ENCODE measurements around the gene ANKRD44. TPM values are rescaled to one million over a fixed set of nuclear protein-coding genes. Genes with fewer than 3 reads are reported as not detected.
A peak's percentile ranks its signal among the peaks of the same experiment; 100 is the strongest.

Gene ANKRD44
- total RNA-seq, 1 donor from 2014 or later = 14.2 TPM

DNA sequence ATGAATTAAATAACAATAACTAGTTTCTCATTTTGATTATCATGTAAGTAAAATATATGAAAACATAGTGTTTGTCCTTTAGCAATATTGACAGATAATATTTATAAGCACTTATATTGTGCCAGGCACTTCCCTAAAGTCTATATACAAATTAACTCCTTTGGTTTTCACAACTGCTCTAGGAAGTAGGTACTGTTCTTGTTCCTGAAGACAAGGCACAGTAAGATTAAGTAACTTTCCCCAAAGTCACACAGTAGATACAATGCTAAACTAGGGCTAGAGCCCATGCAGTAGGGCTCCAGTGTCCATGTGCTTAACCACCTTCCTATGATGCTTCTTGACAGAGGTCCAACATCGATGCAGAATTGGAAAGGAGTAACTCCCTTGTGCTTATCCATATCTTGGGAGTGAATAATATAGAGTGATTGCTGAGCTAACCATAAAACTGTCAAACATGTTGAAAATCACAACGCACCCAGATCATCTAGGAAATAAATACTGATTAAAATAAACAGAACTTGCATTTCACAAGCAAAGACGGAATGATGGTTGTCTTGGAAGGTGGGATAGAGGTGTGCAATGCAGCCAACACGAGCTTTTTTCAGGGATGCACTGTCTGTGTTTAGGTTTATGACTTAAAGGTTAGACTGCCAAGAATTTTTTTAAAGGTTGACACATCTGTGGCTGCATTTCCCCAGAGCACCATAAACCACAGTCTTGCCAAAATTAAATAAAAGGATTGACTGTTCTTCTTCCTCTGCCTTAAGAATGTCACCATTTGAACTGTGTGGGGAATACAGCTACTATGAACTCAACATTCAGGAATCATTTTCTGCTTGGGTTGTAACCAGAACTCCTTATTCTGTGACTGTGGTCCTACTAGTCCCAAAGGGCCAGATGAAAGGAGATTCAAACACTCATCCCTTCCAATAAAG lies 80.8 kb downstream of the ANKRD44 start:
- TF ChIP-seq, protein P1, sequence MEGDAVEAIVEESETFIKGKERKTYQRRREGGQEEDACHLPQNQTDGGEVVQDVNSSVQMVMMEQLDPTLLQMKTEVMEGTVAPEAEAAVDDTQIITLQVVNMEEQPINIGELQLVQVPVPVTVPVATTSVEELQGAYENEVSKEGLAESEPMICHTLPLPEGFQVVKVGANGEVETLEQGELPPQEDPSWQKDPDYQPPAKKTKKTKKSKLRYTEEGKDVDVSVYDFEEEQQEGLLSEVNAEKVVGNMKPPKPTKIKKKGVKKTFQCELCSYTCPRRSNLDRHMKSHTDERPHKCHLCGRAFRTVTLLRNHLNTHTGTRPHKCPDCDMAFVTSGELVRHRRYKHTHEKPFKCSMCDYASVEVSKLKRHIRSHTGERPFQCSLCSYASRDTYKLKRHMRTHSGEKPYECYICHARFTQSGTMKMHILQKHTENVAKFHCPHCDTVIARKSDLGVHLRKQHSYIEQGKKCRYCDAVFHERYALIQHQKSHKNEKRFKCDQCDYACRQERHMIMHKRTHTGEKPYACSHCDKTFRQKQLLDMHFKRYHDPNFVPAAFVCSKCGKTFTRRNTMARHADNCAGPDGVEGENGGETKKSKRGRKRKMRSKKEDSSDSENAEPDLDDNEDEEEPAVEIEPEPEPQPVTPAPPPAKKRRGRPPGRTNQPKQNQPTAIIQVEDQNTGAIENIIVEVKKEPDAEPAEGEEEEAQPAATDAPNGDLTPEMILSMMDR (conservative IDR thresholded peaks at IDR 0.05) = no peak
- Mint-ChIP-seq H3K27ac (no peak overlapping the region), H3K4me1 (ENCODE audit: unreplicated experiment) (no peaks in the 10 kb centered on the region), H3K27me3 (no peaks in the 10 kb centered on the region), H3K9me3 (peaks cover under 1% of the 10 kb centered on the region), H3K36me3 (no peaks in the 10 kb centered on the region), H3K4me3 (no peak overlapping the region)
- DNase-seq (ENCODE audit: extremely low spot score, unreplicated experiment) = no peak

DNA sequence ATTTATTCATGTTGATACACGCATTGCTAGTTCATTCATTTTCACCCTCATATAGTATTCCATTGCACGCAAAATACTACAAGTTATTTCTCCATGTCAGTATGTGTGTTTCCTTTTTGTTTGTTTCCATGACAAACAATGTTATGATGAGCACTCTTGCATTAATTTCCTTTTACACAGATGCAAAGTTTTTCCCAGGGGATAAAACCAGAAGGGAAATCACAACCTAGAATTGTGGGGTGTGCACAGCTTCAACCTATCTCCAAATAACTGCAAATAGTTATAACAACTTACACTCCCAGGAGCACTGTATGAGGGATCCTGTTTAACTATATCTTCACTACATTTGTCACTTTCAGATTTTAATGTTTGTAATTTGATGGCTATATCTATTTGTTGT lies 87.1 kb downstream of the ANKRD44 start:
- TF ChIP-seq, protein P1 (conservative IDR thresholded peaks at IDR 0.05) = no peak
- no peak for DNase-seq (ENCODE audit: extremely low spot score, unreplicated experiment)
- H3K27ac Mint-ChIP-seq = no peak overlapping the region

DNA sequence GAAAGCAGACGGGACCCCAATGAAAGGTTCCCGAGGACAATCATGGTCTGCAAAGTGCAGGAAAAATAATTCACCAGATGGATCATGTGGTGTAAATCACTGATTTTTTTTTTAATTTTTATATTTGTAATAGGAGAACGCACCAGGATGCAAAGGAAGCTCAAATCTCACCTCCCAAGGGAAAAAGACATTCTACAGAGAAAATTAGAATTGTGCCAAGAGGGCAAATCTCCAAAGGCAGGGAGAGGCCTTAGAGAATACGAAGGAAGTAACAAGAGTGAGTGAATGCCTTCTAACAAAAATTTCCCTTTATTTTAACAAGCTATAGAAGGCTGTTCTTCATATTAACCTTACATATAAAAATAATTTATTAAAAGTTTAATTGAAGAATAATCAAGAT lies 90.9 kb downstream of the ANKRD44 start:
- DNase-seq (ENCODE audit: extremely low spot score, unreplicated experiment) = no peak
- H3K4me1 Mint-ChIP-seq (ENCODE audit: unreplicated experiment) = peaks cover 20% of the 10 kb centered on the region
- H3K9me3 Mint-ChIP-seq = peaks cover 3% of the 10 kb centered on the region
- H3K36me3 Mint-ChIP-seq = no peaks in the 10 kb centered on the region
- no peaks in the 10 kb centered on the region for H3K27me3 Mint-ChIP-seq
- TF ChIP-seq, protein P1 (conservative IDR thresholded peaks at IDR 0.05) = no peak
- no peak overlapping the region for H3K27ac Mint-ChIP-seq
- H3K4me3 Mint-ChIP-seq = no peak overlapping the region

More for the DNA sequence above, 87.1 kb downstream of the ANKRD44 start:
- H3K4me3 Mint-ChIP-seq = no peak overlapping the region
- no peaks in the 10 kb centered on the region for H3K36me3 Mint-ChIP-seq
- H3K27me3 Mint-ChIP-seq = no peaks in the 10 kb centered on the region
- H3K9me3 Mint-ChIP-seq = peaks cover 3% of the 10 kb centered on the region
- no peaks in the 10 kb centered on the region for H3K4me1 Mint-ChIP-seq (ENCODE audit: unreplicated experiment)

DNA sequence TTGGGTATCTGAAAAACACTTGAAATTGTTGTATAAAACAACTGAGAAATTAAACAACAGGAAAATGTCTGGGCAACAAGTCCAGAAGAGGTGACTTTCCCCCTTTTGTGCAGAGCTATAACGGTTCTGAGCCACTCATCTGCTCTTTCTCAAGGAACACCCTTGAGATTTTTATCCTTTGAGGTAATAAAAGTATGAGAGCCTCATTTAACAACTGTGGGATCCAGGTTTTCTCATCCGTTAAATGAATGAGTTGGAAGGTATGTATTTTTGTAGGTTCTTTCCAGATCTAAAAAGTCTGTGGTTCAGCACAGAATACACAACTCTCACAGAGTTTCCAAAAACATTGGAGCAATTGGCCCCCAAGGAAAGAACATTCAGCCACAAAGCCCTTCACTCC lies 93.0 kb downstream of the ANKRD44 start:
- H3K4me1 Mint-ChIP-seq (ENCODE audit: unreplicated experiment) = peaks cover 26% of the 10 kb centered on the region
- no peak for DNase-seq (ENCODE audit: extremely low spot score, unreplicated experiment)
- TF ChIP-seq, protein P1 (conservative IDR thresholded peaks at IDR 0.05) = no peak
- H3K27me3 Mint-ChIP-seq = no peaks in the 10 kb centered on the region
- no peak overlapping the region for H3K4me3 Mint-ChIP-seq
- H3K27ac Mint-ChIP-seq = no peak overlapping the region
- peaks cover 3% of the 10 kb centered on the region for H3K9me3 Mint-ChIP-seq
- H3K36me3 Mint-ChIP-seq = no peaks in the 10 kb centered on the region

DNA sequence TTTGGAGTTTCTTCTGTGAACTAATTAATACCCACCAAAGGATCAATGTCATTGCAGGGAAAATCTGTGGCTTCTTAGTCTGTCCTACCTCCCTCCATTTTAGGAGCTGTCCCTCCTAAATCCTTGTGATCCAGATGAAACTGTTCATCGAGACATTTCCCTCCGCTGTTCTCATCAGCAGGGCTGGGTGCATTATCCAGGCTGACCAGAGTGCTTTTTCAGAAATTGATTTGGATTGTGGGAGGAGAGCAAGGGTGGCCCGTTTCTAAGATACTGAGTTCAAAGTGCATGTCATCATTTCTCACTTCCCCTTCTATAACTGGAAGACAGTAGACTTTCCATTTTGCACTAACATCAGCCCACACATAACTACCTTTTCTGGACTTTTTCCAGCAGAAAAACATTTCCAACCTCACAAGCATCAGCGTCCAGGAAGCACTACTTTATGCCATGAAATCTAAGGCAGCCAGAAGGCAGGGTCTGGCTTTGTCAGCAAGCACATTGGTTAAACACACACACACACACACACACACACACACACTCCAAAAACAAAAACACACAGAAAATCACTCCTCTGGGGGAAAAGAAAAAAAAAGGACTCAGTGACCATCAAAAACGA lies 94.1 kb downstream of the ANKRD44 start:
- Mint-ChIP-seq H3K9me3 (no peaks in the 10 kb centered on the region), H3K27me3 (no peaks in the 10 kb centered on the region), H3K4me1 (ENCODE audit: unreplicated experiment) (peaks cover 28% of the 10 kb centered on the region), H3K27ac (peak overlapping the region; percentile 33), H3K4me3 (peak overlapping the region; percentile 71), H3K36me3 (no peaks in the 10 kb centered on the region)
- no peak for DNase-seq (ENCODE audit: extremely low spot score, unreplicated experiment)
- TF ChIP-seq, protein P1 (conservative IDR thresholded peaks at IDR 0.05) = no peak
